Heart left ventricle (tissue), 13 donors: Measurements from ENCODE around the gene KCNG2.

Source experiments
- POLR2A ChIP-seq, 2 donors: fragments of 450-650 bp; IDR thresholded peaks; one replicate each; pipeline ENCODE4 v1.6.1; 2017; ENCODE audit warnings: antibody characterized with exemption in 2 of 2, mild to moderate bottlenecking in 2 of 2, moderate library complexity in 2 of 2
- TF ChIP-seq, protein P1 (sequence below), 12 donors: fragments of 200-600 bp; sonication (generic) in 4 of 12; IDR thresholded peaks; one replicate each; pipeline versions ENCODE4 v1.5.0 to v1.8.0; 2018 to 2022; ENCODE audit warnings: antibody characterized with exemption in 12 of 12, mild to moderate bottlenecking in 5 of 12
- donor health status: ischemic (EF 13 %, LVEDD 7.1; RV severe dilation, severe dysfunction).
- donor health status: DM: no; HTN: yes; CAD: no.
- donor health status: DM: no; HTN: no; CAD: no.
- donor health status: ischemic (EF 25% LVEDD 6.9; RV normal size, moderate dysfunction).
- donor health status: ischemic (EF 25% LVEDD 5.7; RV mildly dilated, moderate dysfunction).
- donor health status: ischemic (EF 35%, LVEDD 5.7; RV mildly dilated, moderate dysfunction).
- donor health status: nonischemic (EF 11% LVEDD 7.7; RV severe dilation, severe dysfunction).
- donor health status: DM: yes; HTN: yes; CAD: no.
- donor health status: PGD.
- donor health status: ischemic (EF 29% LVEDD 5.4; RV normal size, mild dysfunction).
- donor health status: nonischemic (EF 23%, LVEDD 6.1; RV moderate dilation, normal function).

DNA sequence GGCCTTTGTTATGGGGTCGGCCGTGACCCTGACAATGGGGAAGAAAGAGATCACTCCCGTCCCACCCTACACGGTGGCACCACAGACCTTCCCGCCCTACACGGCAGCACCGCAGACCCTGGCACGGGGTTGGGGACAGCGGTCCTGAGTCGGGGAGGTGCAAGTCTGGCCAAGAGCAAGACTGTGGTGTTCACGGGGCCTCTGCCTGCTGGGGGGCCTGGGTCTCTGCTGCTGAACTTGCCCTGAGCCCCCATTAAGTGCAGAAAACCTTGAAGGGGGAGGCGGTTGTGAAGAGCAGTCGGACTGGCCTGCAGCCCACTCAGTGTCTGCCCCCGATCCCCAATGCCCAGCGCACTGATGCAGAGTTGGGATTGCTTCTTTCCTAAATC lies 77.8 kb downstream of the KCNG2 start:
- TF ChIP-seq, protein P1, sequence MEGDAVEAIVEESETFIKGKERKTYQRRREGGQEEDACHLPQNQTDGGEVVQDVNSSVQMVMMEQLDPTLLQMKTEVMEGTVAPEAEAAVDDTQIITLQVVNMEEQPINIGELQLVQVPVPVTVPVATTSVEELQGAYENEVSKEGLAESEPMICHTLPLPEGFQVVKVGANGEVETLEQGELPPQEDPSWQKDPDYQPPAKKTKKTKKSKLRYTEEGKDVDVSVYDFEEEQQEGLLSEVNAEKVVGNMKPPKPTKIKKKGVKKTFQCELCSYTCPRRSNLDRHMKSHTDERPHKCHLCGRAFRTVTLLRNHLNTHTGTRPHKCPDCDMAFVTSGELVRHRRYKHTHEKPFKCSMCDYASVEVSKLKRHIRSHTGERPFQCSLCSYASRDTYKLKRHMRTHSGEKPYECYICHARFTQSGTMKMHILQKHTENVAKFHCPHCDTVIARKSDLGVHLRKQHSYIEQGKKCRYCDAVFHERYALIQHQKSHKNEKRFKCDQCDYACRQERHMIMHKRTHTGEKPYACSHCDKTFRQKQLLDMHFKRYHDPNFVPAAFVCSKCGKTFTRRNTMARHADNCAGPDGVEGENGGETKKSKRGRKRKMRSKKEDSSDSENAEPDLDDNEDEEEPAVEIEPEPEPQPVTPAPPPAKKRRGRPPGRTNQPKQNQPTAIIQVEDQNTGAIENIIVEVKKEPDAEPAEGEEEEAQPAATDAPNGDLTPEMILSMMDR (IDR thresholded peaks at IDR 0.05), result no peak
- no peak for TF ChIP-seq POLR2A (IDR thresholded peaks at IDR 0.05)
